Inferior parietal cortex (tissue), 1 donor: ENCODE results near the gene SMIM32.

Source experiments
- DNase-seq: peaks from one replicate; pipeline ENCODE4 v3.0.0-alpha.2; 2016; ENCODE audit errors: extremely low spot score

The SMIM32 gene

GRCh38 chr5:136192526-136193321, at the start of gene SMIM32:
TSS of gene SMIM32 (minus strand) at chr5:136193162. CDS start at chr5:136192524, 638 bp downstream.
- no peak for DNase-seq

GRCh38 chr5:136242611-136243010, 49.6 kb upstream of the SMIM32 start:
- no peak for DNase-seq

GRCh38 chr5:136242136-136242535, 49.2 kb upstream of the SMIM32 start:
- DNase-seq, result no peak

GRCh38 chr5:136240894-136241293, 47.9 kb upstream of the SMIM32 start:
- no peak for DNase-seq

- no peak for DNase-seq
Observed at GRCh38 chr5:136236479-136237083, 43.6 kb upstream of the SMIM32 start.

- DNase-seq, result no peak
Observed at GRCh38 chr5:136235321-136235720, 42.4 kb upstream of the SMIM32 start.

GRCh38 chr5:136232316-136232715, 39.4 kb upstream of the SMIM32 start:
- DNase-seq, result no peak

GRCh38 chr5:136230176-136230575, 37.2 kb upstream of the SMIM32 start:
- DNase-seq, result no peak

GRCh38 chr5:136228136-136228757, 35.3 kb upstream of the SMIM32 start:
- no peak for DNase-seq

- no peak for DNase-seq
Observed at GRCh38 chr5:136226401-136226800, 33.4 kb upstream of the SMIM32 start.

GRCh38 chr5:136225796-136226195, 32.8 kb upstream of the SMIM32 start:
- DNase-seq, result no peak

- DNase-seq, result no peak
Observed at GRCh38 chr5:136222580-136223235, 29.7 kb upstream of the SMIM32 start.

- DNase-seq, result no peak
Observed at GRCh38 chr5:136221340-136221739, 28.4 kb upstream of the SMIM32 start.

- DNase-seq, result no peak
Observed at GRCh38 chr5:136216230-136216629, 23.3 kb upstream of the SMIM32 start.

- DNase-seq, result no peak
Observed at GRCh38 chr5:136215812-136216211, 22.9 kb upstream of the SMIM32 start.

GRCh38 chr5:136213919-136214493, 21.0 kb upstream of the SMIM32 start:
- no peak for DNase-seq

GRCh38 chr5:136212252-136212721, 19.3 kb upstream of the SMIM32 start:
- peak; percentile 65 for DNase-seq

GRCh38 chr5:136211282-136212040, 18.5 kb upstream of the SMIM32 start:
- DNase-seq, result no peak

- DNase-seq, result no peak
Observed at GRCh38 chr5:136210259-136210658, 17.3 kb upstream of the SMIM32 start.

GRCh38 chr5:136209346-136209910, 16.5 kb upstream of the SMIM32 start:
- no peak for DNase-seq

GRCh38 chr5:136208916-136209315, 16.0 kb upstream of the SMIM32 start:
- no peak for DNase-seq
